ENCODE data around the gene PDZRN4. TPM values are rescaled to one million over a fixed set of nuclear protein-coding genes. Genes with fewer than 3 reads are reported as not detected.

Gene PDZRN4
- total and polyA plus RNA-seq, 2 donors (not counting 3 experiments of a cell fraction or from before 2014, with no cell fraction given) = not detected

DNA sequence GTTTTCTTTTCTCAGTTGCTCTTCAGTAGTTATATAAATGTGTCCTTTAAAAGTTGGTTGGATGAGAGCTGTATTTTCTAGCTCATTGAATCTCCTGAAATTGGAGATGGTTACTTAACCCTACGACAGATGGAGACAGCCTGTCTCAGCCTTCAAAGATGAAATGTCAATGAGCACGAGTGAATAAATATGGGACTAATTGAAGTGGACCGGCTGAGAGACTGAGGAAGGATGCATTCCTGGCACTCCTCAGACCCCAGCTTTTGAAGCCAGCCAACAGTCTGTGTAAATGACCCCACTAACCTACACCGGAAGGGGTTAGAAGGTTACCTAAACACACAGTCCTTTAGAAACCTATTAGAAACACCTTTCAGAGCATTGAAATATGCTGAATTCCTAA, 46.6 kb downstream of the PDZRN4 start:
- Histone ChIP-seq H4K20me1 (replicated peaks; ENCODE audit: control insufficient read depth, extremely low read depth, insufficient read depth, low read length) (no peaks in the 10 kb centered on the region), H3K4me2 (ENCODE audit: insufficient read depth, low read length) (no peak overlapping the region), H3K36me3 (ENCODE audit: control insufficient read depth in 2 of 2, extremely low read depth in 1 of 2, insufficient read depth in 2 of 2, low read length in 2 of 2) (no peaks in the 10 kb centered on the region), H3K27ac (ENCODE audit: insufficient read depth, low read depth, low read length) (no peak overlapping the region), H2AFZ (ENCODE audit: low read depth, low read length) (no peak overlapping the region), H3K9ac (replicated peaks; ENCODE audit: extremely low read depth, insufficient read depth, low read length) (no peak overlapping the region), H3K4me1 (ENCODE audit: control insufficient read depth, extremely low read depth, insufficient read depth, low read length) (no peaks in the 10 kb centered on the region), H3K79me2 (ENCODE audit: control insufficient read depth, insufficient read depth, low read length) (no peaks in the 10 kb centered on the region), H3K9me3 (replicated peaks; ENCODE audit: control insufficient read depth, insufficient read depth, low read length) (no peaks in the 10 kb centered on the region), H3K27me3 (ENCODE audit: control insufficient read depth in 2 of 2, insufficient read depth in 2 of 2, low read length in 2 of 2) (no peaks in the 10 kb centered on the region), H3K4me3 (replicated peaks in 1 of 3; ENCODE audit: insufficient read depth in 1 of 3, low read depth in 1 of 3, low read length in 3 of 3) (no peak overlapping the region), H3K9me1 (replicated peaks; ENCODE audit: control insufficient read depth, extremely low read depth, insufficient read depth, low read length) (no peaks in the 10 kb centered on the region)
- dilution Hi-C loops (cut with MboI; ENCODE audit: extremely low pct_ligation_motif_present, low sequenced_read_pairs) = no loop called here
- BruUV-seq (replicated peaks) = no TSS peak
- ChIA-PET POLR2A (no interaction called here), CTCF (no interaction called here)
- DNase-seq (ENCODE audit: low read depth, low spot score) (no peak), FAIRE-seq (no peak)
- intact Hi-C loops (cut with micrococcal nuclease) = no loop called here
- no peak for TF ChIP-seq POLR2A (IDR thresholded peaks at IDR 0.05; ENCODE audit: low read depth, low read length)
- no peak for TF ChIP-seq MYC (IDR thresholded peaks at IDR 0.05; ENCODE audit: low read depth, low read length)
- no peak for TF ChIP-seq POLR2AphosphoS5 (IDR thresholded peaks at IDR 0.05; ENCODE audit: insufficient read depth, low read depth, low read length)
- TF ChIP-seq MAX (IDR thresholded peaks at IDR 0.05; ENCODE audit: insufficient read depth, insufficient read length) = no peak
- no peak for TF ChIP-seq JUN (IDR thresholded peaks at IDR 0.05; ENCODE audit: borderline replicate concordance, insufficient read depth, insufficient read length, low read depth)
- TF ChIP-seq GATA2 (IDR thresholded peaks at IDR 0.05; ENCODE audit: insufficient read depth, insufficient read length, low read depth, low read length) = no peak

- Histone ChIP-seq H3K9me1 (replicated peaks; ENCODE audit: control insufficient read depth, extremely low read depth, insufficient read depth, low read length) (no peaks in the 10 kb centered on the region), H3K9ac (replicated peaks; ENCODE audit: extremely low read depth, insufficient read depth, low read length) (no peak overlapping the region), H3K27ac (ENCODE audit: insufficient read depth, low read depth, low read length) (no peak overlapping the region), H3K9me3 (replicated peaks; ENCODE audit: control insufficient read depth, insufficient read depth, low read length) (no peaks in the 10 kb centered on the region), H2AFZ (ENCODE audit: low read depth, low read length) (no peak overlapping the region), H3K27me3 (ENCODE audit: control insufficient read depth in 2 of 2, insufficient read depth in 2 of 2, low read length in 2 of 2) (no peaks in the 10 kb centered on the region), H3K79me2 (ENCODE audit: control insufficient read depth, insufficient read depth, low read length) (no peaks in the 10 kb centered on the region), H3K4me2 (ENCODE audit: insufficient read depth, low read length) (no peak overlapping the region), H3K4me3 (replicated peaks in 1 of 3; ENCODE audit: insufficient read depth in 1 of 3, low read depth in 1 of 3, low read length in 3 of 3) (no peak overlapping the region), H3K36me3 (ENCODE audit: control insufficient read depth in 2 of 2, extremely low read depth in 1 of 2, insufficient read depth in 2 of 2, low read length in 2 of 2) (no peaks in the 10 kb centered on the region), H3K4me1 (ENCODE audit: control insufficient read depth, extremely low read depth, insufficient read depth, low read length) (no peaks in the 10 kb centered on the region), H4K20me1 (replicated peaks; ENCODE audit: control insufficient read depth, extremely low read depth, insufficient read depth, low read length) (no peaks in the 10 kb centered on the region)
- TF ChIP-seq FOS (IDR thresholded peaks at IDR 0.05; ENCODE audit: borderline replicate concordance, insufficient read depth, low read length) = no peak
- no peak for TF ChIP-seq EZH2 (IDR thresholded peaks at IDR 0.05; ENCODE audit: borderline replicate concordance, low read depth, low read length, severe bottlenecking)
- no peak for TF ChIP-seq JUN (IDR thresholded peaks at IDR 0.05; ENCODE audit: borderline replicate concordance, insufficient read depth, insufficient read length, low read depth)
- no peak for TF ChIP-seq POLR2AphosphoS5 (IDR thresholded peaks at IDR 0.05; ENCODE audit: insufficient read depth, low read depth, low read length)
- TF ChIP-seq, protein P1, sequence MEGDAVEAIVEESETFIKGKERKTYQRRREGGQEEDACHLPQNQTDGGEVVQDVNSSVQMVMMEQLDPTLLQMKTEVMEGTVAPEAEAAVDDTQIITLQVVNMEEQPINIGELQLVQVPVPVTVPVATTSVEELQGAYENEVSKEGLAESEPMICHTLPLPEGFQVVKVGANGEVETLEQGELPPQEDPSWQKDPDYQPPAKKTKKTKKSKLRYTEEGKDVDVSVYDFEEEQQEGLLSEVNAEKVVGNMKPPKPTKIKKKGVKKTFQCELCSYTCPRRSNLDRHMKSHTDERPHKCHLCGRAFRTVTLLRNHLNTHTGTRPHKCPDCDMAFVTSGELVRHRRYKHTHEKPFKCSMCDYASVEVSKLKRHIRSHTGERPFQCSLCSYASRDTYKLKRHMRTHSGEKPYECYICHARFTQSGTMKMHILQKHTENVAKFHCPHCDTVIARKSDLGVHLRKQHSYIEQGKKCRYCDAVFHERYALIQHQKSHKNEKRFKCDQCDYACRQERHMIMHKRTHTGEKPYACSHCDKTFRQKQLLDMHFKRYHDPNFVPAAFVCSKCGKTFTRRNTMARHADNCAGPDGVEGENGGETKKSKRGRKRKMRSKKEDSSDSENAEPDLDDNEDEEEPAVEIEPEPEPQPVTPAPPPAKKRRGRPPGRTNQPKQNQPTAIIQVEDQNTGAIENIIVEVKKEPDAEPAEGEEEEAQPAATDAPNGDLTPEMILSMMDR (IDR thresholded peaks at IDR 0.05; ENCODE audit: extremely low read depth in 1 of 2, insufficient read depth in 1 of 2, low read depth in 1 of 2, low read length in 2 of 2) = no peak
- TF ChIP-seq POLR2A (IDR thresholded peaks at IDR 0.05; ENCODE audit: low read depth, low read length) = no peak
- TF ChIP-seq MYC (IDR thresholded peaks at IDR 0.05; ENCODE audit: low read depth, low read length) = no peak
- TF ChIP-seq GATA2 (IDR thresholded peaks at IDR 0.05; ENCODE audit: insufficient read depth, insufficient read length, low read depth, low read length) = no peak
- TF ChIP-seq MAX (IDR thresholded peaks at IDR 0.05; ENCODE audit: insufficient read depth, insufficient read length) = no peak
- dilution Hi-C loops (cut with MboI; ENCODE audit: extremely low pct_ligation_motif_present, low sequenced_read_pairs) = no loop called here
- no TSS peak for BruUV-seq (replicated peaks)
- FAIRE-seq (no peak), DNase-seq (ENCODE audit: low read depth, low spot score) (no peak)
- ChIA-PET CTCF (no interaction called here), POLR2A (no interaction called here)
- intact Hi-C loops (cut with micrococcal nuclease) = no loop called here
Observed at GRCh38 chr12:41242603-41243002, 54.5 kb downstream of the PDZRN4 start.
